ENCODE results near the gene HSD3B2.

DNA sequence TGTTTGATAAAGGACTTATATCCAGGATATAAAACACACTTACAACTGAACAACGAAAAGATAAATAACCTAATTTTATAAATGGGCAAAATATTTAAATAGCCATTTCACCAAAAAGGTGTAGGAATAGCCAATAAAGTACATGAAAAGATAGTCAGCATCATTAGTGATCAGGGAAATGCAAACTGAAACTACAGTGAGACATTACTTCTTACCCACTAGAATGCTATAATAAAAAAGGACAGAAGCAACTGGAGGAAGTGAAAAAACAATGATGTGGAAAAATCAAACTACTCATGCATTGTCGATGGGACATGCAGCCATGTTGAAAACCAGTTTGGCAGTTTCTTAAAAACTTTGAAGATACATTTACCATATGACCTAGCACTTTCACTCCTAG is 48.6 kb downstream of the HSD3B2 start:
- TF ChIP-seq POLR2A (IDR thresholded peaks at IDR 0.05): no peak
- TF ChIP-seq, protein P1, sequence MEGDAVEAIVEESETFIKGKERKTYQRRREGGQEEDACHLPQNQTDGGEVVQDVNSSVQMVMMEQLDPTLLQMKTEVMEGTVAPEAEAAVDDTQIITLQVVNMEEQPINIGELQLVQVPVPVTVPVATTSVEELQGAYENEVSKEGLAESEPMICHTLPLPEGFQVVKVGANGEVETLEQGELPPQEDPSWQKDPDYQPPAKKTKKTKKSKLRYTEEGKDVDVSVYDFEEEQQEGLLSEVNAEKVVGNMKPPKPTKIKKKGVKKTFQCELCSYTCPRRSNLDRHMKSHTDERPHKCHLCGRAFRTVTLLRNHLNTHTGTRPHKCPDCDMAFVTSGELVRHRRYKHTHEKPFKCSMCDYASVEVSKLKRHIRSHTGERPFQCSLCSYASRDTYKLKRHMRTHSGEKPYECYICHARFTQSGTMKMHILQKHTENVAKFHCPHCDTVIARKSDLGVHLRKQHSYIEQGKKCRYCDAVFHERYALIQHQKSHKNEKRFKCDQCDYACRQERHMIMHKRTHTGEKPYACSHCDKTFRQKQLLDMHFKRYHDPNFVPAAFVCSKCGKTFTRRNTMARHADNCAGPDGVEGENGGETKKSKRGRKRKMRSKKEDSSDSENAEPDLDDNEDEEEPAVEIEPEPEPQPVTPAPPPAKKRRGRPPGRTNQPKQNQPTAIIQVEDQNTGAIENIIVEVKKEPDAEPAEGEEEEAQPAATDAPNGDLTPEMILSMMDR (IDR thresholded peaks at IDR 0.05): no peak
